HG03025 (cell line): Measurements from ENCODE around the gene MEPCE.

Source experiments
- ATAC-seq: cut with Tn5 transposase; IDR thresholded peaks from one replicate; pipeline ENCODE4 v1.9.1; 2021; ENCODE audit warnings: mild to moderate bottlenecking, moderate library complexity; ENCODE audit not compliant: unreplicated experiment, low FRiP score

MEPCE gene

GRCh38 chr7:100457033-100457432 lies 27.4 kb downstream of the MEPCE start:
- ATAC-seq, result no peak

DNA sequence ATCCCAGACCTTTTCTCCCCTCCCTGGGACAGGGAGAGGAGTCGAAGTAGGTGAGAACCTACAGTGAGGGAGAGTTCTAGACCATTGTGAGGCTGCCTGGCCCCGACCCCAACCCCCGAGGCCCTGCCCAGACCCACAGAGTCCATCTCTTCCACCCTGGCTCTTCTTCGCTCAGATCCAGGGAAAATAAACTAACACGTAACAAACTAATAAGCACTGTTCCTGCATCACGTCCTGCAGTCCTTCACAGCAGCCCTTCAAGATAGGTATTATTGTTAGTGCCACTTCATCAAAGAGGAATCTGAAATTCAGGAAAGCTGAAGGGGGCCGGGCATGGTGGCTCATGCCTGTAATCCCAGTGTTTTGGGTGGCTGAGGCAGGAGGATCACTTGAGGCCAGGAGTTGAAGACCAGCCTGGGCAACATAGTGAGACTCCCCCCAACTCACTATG lies 34.6 kb downstream of the MEPCE start, which contains the start of gene SPACDR:
TSS of gene SPACDR (minus strand) at position 51 of the 451 bp plus-strand sequence. CDS start 235 bp downstream, outside the sequence.
- no peak for ATAC-seq

- ATAC-seq, result no peak
Observed at GRCh38 chr7:100464791-100465190, 35.2 kb downstream of the MEPCE start.

DNA sequence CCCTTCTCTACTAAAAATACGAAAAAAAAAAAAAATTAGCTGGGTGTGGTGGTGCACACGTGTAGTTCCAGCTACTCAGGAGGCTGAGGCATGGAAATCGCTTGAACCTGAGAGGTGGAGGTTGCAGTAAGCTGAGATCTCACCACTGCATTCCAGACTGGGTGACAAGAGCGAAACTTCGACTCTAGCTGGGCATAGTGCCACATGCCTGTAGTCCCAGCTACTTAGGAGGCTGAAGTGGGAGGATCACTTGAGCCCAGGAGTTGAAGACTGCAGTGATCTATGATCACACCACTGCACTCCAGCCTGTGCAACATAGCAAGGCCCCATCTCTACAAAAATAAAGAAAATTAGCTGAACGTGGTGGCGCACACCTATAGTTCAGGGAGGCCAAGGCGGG lies 35.7 kb downstream of the MEPCE start:
- no peak for ATAC-seq

GRCh38 chr7:100465702-100466311 lies 36.2 kb downstream of the MEPCE start:
- ATAC-seq, result no peak

- no peak for ATAC-seq
Observed at GRCh38 chr7:100466653-100467605, 37.3 kb downstream of the MEPCE start.

- ATAC-seq, result no peak
Observed at GRCh38 chr7:100467638-100468373, 38.2 kb downstream of the MEPCE start.

GRCh38 chr7:100469227-100470044 lies 39.8 kb downstream of the MEPCE start:
- ATAC-seq, result no peak

DNA sequence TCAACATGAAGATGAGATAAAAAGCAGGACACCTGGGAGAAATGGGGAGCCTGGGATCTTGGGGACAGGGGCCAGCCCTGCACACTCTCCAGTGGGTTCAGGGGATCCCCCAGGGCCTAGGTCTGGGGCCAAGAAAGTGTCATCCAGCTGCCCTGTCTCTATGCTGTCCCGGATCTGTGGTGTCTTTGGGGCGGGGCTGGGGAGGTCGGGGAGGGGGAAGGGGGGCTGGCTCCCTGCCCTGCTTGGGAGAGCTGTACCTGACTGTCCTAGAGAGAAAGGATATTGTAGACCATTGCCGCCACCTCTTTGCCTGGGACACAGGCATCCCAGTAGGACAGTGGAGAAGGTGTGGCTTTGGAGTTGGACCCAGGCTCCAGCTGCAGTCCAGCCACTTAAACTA lies 41.4 kb downstream of the MEPCE start:
- ATAC-seq, result no peak

- ATAC-seq, result no peak
Observed at GRCh38 chr7:100472121-100472851, 42.7 kb downstream of the MEPCE start.

GRCh38 chr7:100472854-100473499 lies 43.3 kb downstream of the MEPCE start:
- no peak for ATAC-seq

- no peak for ATAC-seq
Observed at GRCh38 chr7:100475549-100475948, 45.9 kb downstream of the MEPCE start.

DNA sequence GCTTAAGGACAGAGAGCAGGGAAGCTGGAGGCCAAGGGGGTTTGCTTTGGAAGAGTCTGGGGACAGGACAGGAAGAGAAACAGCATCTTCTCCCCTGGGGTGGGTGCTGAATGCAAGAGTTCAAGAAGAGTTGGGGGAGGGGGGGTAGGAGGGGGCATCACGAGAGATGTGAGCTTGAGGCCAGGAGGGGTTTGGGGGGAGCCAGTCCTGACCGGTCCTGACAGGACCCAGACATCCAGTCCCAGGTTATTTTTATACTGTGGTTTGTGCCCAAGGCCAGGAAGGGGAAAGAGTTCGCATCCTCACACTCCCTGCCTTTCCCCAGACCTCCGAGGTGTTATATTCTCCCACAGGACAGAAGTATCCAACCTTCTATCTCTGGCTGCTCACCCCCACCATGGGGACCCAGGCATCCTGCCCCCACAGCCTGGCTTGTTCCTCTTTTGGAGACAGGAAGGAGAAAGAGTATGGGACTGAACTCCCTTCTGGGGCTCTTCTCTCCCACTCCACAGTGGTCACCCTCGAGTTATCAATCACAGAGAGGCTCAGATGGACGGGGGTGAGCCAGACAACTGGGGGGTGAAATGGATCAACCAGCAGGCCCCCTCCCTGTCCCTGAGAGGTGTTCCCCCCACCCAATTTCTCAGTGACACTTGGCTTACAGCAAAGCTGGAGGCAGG lies 46.6 kb downstream of the MEPCE start:
- ATAC-seq, result no peak

- no peak for ATAC-seq
Observed at GRCh38 chr7:100476903-100477870, 47.6 kb downstream of the MEPCE start.

GRCh38 chr7:100477871-100478267 lies 48.2 kb downstream of the MEPCE start:
- ATAC-seq, result no peak

DNA sequence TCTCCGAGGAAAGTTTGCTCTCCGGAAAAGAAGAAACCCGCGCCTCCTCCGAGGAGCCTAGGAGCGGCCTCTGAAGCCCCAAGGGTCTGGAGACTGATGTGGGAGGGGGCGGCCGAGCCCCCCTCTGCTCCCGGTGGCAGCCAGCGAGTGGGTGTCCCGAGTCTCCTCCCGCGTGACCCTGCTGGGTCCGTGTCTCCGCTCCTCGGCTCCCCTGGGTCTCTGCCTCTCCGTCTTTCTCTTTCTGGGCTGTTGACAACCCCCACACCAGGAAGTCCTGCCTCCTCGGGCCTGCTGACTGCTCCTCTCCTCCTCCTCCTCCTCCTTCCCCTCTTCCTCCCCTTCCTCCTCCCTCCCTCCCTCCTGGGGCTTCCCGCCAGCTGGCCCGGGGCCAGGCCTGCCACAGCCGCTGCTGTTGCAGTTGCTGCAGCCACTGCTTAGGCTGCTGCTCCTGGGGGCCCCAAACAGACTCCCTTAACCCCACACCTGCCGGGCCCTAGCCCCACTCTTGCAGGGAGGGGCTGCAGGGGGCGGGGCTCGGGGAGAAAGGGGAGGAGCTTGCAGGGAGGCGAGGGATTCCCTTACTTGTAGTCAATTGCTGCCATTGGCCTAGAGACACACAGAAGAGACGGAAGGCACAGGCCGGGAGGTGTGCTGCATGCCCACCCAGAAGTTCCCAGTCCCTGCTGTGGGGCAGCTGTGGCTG lies 49.5 kb downstream of the MEPCE start, which contains the start of gene TSC22D4:
TSS of gene TSC22D4 (minus strand) at position 257 of the 703 bp plus-strand sequence. CDS start 1,176 bp downstream, outside the sequence.
- peak; percentile 49 for ATAC-seq
